Measurements from ENCODE around the gene DNAL4. TPM values are rescaled to one million over a fixed set of nuclear protein-coding genes. Genes with fewer than 3 reads are reported as not detected.

DNAL4 gene
- total and polyA plus RNA-seq, 2 donors (not counting 1 experiment from before 2014, with no cell fraction given), result 9.9 to 10.3 TPM

DNA sequence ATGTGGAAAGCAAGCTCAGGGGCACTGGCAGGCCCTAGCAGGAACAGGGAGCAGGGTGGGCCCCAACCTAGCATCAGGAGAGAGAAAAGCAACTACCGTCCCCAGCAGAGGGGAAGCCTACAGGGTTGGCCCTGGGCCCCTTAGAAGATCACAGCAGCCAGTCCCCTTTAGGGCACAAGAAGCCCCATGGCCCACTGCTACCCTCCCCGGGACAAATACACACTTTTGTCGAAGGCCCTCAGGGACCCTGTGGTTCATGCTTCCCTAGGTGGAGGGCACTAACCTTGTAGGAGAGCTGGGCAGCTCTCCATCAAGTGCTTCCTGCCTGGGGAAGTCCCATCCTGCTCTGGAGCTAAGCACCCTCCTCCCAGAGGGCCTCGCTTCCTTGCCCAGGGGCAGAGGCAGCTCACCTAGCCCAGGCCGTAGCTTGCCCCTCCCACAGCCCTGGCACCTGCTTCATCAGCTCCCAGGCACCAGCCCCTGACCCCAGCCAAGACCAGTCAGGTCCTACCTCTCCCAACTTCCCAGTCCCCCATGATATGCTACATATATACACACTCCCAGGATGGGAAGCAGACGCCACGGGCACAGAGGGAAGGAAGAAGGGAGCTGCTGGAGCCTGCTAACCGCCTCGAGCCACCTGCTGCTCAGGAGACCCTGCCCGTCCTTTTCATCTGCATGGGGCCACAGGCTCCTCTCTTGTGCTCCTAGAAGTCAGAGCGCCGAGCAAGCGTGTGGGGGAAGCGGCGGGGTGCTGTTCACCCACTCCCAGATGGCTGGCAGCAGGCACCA is 58.3 kb downstream of the DNAL4 start:
- peaks cover 0 to 19% of the 10 kb centered on the region in 2 donors for H3K4me1 ChIP-seq (ENCODE audit: control insufficient read depth in 2 of 2, insufficient read depth in 2 of 2, low read length in 2 of 2)
- no peaks in the 10 kb centered on the region for H3K27me3 ChIP-seq (replicated peaks in 1 of 4; ENCODE audit: control extremely low read depth in 1 of 4, control insufficient read depth in 3 of 4, insufficient read depth in 4 of 4, low read length in 3 of 4)
- Mint-ChIP-seq H3K4me1 (peaks cover 33% of the 10 kb centered on the region), H3K4me3 (no peak overlapping the region), H3K9me3 (ENCODE audit: insufficient read depth) (no peaks in the 10 kb centered on the region), H3K27ac (peak overlapping the region; percentile 77), H3K27me3 (no peaks in the 10 kb centered on the region)
- no peak overlapping the region for H2AFZ ChIP-seq (ENCODE audit: insufficient read depth, low read depth, low read length, poor library complexity, severe bottlenecking)
- H4K20me1 ChIP-seq (ENCODE audit: control insufficient read depth, insufficient read depth, low read length, poor library complexity, severe bottlenecking), result peaks cover 97% of the 10 kb centered on the region
- no peaks in the 10 kb centered on the region for H3K9me3 ChIP-seq (ENCODE audit: control extremely low read depth in 1 of 3, control insufficient read depth in 2 of 3, insufficient read depth in 1 of 3, low read length in 2 of 3)
- POLR2A ChIA-PET, result interaction anchor here (0.6 to 3.5 kb wide), 4 partner anchors 14 to 675 kb away, joined by 3 to 15 read pairs (median 6); no protein-coding TSS in a partner anchor
- peaks cover 1 to 89% of the 10 kb centered on the region in 2 experiments for H3K36me3 ChIP-seq (replicated peaks in 1 of 2; ENCODE audit: control extremely low read depth in 1 of 2, control insufficient read depth in 1 of 2, extremely low read depth in 1 of 2, insufficient read depth in 2 of 2, low read length in 1 of 2)
- H3K9ac ChIP-seq (ENCODE audit: low read length), result no peak overlapping the region
- ATAC-seq (ENCODE audit: low read depth) (no peak), DNase-seq (peak; percentile 56)
- 58% methylated on average over 15 of the region's 15 CpGs for WGBS (ENCODE audit: insufficient coverage)
- H3K27ac ChIP-seq (ENCODE audit: low read length in 2 of 2), result peak overlapping the region in 1 of 2 donors; percentile 53
- intact Hi-C loops (cut with micrococcal nuclease), result no loop called here
- peaks cover 6% of the 10 kb centered on the region for H3K79me2 ChIP-seq (ENCODE audit: control insufficient read depth, insufficient read depth, low read length)
- CTCF ChIA-PET, result interaction anchor here (0.9 to 8.3 kb wide), 7 partner anchors 10 to 134 kb away, joined by 3 to 81 read pairs (median 4); partner anchors contain the start of gene CBX6
- no peak overlapping the region for H3K4me2 ChIP-seq (replicated peaks; ENCODE audit: low read depth, low read length, poor library complexity, severe bottlenecking)
- no peak for TF ChIP-seq EZH2 (IDR thresholded peaks at IDR 0.05; ENCODE audit: borderline replicate concordance, insufficient read depth, low read depth, low read length, poor library complexity, severe bottlenecking)
- TF ChIP-seq, protein P1, sequence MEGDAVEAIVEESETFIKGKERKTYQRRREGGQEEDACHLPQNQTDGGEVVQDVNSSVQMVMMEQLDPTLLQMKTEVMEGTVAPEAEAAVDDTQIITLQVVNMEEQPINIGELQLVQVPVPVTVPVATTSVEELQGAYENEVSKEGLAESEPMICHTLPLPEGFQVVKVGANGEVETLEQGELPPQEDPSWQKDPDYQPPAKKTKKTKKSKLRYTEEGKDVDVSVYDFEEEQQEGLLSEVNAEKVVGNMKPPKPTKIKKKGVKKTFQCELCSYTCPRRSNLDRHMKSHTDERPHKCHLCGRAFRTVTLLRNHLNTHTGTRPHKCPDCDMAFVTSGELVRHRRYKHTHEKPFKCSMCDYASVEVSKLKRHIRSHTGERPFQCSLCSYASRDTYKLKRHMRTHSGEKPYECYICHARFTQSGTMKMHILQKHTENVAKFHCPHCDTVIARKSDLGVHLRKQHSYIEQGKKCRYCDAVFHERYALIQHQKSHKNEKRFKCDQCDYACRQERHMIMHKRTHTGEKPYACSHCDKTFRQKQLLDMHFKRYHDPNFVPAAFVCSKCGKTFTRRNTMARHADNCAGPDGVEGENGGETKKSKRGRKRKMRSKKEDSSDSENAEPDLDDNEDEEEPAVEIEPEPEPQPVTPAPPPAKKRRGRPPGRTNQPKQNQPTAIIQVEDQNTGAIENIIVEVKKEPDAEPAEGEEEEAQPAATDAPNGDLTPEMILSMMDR (IDR thresholded peaks at IDR 0.05), result no peak
- H3K4me3 ChIP-seq (ENCODE audit: control extremely low read depth in 1 of 5, extremely low read depth in 1 of 5, insufficient read depth in 1 of 5, low read depth in 2 of 5, low read length in 4 of 5), result no peak overlapping the region

DNA sequence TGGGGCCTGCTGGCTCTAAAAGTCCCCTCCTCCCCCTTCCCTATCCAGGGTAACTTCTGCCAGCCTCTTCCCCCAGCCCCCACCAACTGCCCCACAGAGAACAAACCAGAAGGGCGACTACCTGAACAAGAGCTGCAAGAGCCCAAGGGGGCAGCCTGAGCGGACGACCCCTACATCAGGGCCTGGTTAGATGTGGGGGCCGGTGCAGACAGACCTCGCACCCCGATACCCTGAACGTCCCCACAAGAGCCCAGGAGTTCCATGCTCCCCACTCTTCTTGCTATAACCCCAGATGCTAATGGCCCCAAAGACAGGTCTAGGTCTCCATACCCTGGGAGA is 58.8 kb downstream of the DNAL4 start:
- Histone ChIP-seq H3K9ac (ENCODE audit: low read length) (no peak overlapping the region), H3K27ac (ENCODE audit: low read length in 2 of 2) (peak overlapping the region in 1 of 2 donors; percentile 53), H3K9me3 (ENCODE audit: control extremely low read depth in 1 of 3, control insufficient read depth in 2 of 3, insufficient read depth in 1 of 3, low read length in 2 of 3) (no peaks in the 10 kb centered on the region), H3K36me3 (replicated peaks in 1 of 2; ENCODE audit: control extremely low read depth in 1 of 2, control insufficient read depth in 1 of 2, extremely low read depth in 1 of 2, insufficient read depth in 2 of 2, low read length in 1 of 2) (peaks cover 1 to 89% of the 10 kb centered on the region in 2 experiments), H2AFZ (ENCODE audit: insufficient read depth, low read depth, low read length, poor library complexity, severe bottlenecking) (no peak overlapping the region), H3K4me1 (ENCODE audit: control insufficient read depth in 2 of 2, insufficient read depth in 2 of 2, low read length in 2 of 2) (peaks cover 0 to 19% of the 10 kb centered on the region in 2 donors), H3K79me2 (ENCODE audit: control insufficient read depth, insufficient read depth, low read length) (peaks cover 5% of the 10 kb centered on the region), H3K4me2 (replicated peaks; ENCODE audit: low read depth, low read length, poor library complexity, severe bottlenecking) (no peak overlapping the region), H3K4me3 (ENCODE audit: control extremely low read depth in 1 of 5, extremely low read depth in 1 of 5, insufficient read depth in 1 of 5, low read depth in 2 of 5, low read length in 4 of 5) (no peak overlapping the region), H3K27me3 (replicated peaks in 1 of 4; ENCODE audit: control extremely low read depth in 1 of 4, control insufficient read depth in 3 of 4, insufficient read depth in 4 of 4, low read length in 3 of 4) (no peaks in the 10 kb centered on the region), H4K20me1 (ENCODE audit: control insufficient read depth, insufficient read depth, low read length, poor library complexity, severe bottlenecking) (peaks cover 97% of the 10 kb centered on the region)
- no peak overlapping the region for H3K4me3 Mint-ChIP-seq
- DNase-seq, result no peak
- ATAC-seq (ENCODE audit: low read depth), result no peak
- ChIA-PET CTCF (interaction anchor here (1.2 to 8.3 kb wide), 7 partner anchors 13 to 135 kb away, joined by 3 to 81 read pairs (median 11); partner anchors contain the start of gene CBX6), POLR2A (interaction anchor here (0.6 to 3.5 kb wide), 4 partner anchors 15 to 674 kb away, joined by 3 to 15 read pairs (median 6); no protein-coding TSS in a partner anchor)
- 93% methylated on average over 3 of the region's 7 CpGs for WGBS (ENCODE audit: insufficient coverage)
- H3K4me1 Mint-ChIP-seq, result peaks cover 33% of the 10 kb centered on the region
- no peaks in the 10 kb centered on the region for H3K9me3 Mint-ChIP-seq (ENCODE audit: insufficient read depth)
- H3K27ac Mint-ChIP-seq, result peak overlapping the region; percentile 77
- intact Hi-C loops (cut with micrococcal nuclease), result no loop called here
- no peaks in the 10 kb centered on the region for H3K27me3 Mint-ChIP-seq
- no peak for TF ChIP-seq EZH2 (IDR thresholded peaks at IDR 0.05; ENCODE audit: borderline replicate concordance, insufficient read depth, low read depth, low read length, poor library complexity, severe bottlenecking)
- TF ChIP-seq, protein P1 (IDR thresholded peaks at IDR 0.05), result no peak

Data from B cell (primary cell).